HG03196 (cell line): Measurements from ENCODE around the gene PLCD1.
"Not testable (repeated sequence)": the region's sequence is repeated elsewhere in the genome, so short reads cannot be mapped to it uniquely, and the experiment has no call there.

ENCODE experiments used
- ATAC-seq: cut with Tn5 transposase; IDR thresholded peaks from one replicate; pipeline ENCODE4 v1.9.1; 2021; ENCODE audit not compliant: unreplicated experiment

PLCD1 gene

DNA sequence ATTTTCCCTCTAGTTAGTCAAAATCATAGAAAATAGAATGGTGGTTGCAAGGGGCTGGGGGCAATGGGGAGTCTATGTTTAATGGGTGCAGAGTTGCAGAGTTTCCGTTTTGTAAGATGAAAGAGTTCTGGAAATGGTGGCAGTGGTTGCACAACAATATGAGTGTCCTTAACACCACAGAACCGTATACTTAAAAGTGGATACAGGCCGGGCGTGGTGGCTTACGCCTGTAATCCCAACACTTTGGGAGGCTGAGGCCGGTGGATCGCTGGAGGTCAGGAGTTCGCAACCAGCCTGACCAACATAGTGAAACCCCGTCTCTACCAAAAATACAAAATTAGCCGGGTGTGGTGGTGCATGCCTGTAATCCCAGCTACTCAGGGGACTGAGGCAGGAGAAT, 41.1 kb downstream of the PLCD1 start:
- not testable (repeated sequence) for ATAC-seq

DNA sequence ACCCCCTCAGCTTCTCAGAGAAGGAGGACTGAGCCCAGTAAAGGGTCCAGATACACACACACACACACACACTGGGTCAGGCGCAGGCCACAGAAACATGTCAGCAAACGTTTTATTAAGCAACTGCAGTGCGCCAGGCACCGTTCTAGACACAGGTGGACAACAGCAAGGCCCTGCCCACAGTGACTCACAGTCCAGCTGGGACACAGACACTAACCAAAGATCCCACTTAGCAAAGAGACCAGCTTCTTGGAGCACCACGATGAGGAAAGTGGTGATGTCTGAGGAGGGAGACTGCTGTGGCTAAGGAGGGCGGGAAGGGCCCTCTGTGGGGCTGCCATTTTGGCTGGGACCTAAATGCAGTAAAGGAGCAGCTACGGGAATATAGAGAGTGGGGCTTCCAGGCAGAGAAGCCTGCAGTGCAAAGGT, 41.7 kb downstream of the PLCD1 start:
- ATAC-seq = no peak

DNA sequence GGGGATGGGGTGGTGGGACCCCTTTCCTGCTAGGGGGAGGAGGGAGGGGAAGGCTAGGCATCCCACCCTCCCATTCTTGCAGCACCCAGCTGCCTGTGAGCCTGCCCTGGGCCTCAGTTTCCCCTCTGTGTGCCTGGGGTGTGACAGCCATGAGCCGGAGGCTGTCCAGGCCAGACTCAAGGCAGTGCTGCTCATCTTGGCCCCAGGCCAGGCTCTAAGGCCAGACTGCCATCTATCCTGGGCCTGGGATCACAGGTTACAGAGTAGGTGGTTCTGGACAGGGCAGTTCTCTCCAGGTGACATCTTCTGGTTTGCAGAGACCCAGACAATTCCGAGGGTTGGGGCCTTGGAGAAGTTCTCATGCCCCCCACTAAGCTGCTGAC, 42.1 kb downstream of the PLCD1 start:
- ATAC-seq = no peak

DNA sequence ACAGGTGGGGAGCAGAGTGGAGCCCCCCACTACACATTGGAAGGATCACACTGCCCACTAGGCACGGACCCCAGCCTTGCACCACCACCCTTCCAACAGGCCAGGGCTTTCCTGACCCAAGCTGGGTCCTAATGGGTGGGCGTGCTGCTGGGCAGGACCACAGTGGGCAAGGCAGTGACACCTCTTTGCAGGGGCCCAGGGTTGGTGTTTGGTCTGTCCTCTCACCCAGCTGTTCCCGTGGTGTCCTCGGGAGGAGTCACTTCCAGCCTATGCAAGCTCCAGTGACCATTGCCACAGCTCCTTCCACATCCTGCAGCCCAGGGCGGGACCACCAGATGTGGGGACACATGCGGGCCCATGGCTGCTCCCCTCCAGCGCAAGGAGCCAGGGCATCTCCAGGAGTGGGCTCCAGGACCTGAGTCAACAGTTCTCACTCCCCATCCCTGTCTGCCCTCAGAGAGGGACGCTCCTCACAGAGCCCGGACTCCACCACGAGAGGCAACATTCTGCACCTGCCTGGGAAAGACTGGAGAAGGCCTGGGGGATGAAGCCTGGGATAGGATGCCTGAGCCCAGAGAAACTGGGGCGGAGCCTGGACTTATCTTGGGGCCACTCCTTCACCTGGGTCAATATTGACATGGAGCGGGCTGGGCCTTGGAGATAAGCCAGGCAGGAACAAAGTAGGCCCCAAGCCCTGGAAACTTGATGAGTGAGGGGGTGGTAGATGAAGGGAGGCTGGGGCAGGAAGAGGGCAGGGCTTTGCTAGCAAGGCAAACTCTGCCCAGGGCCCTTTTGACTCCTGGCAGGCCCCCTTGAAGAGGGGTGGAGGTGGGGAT, 42.7 kb downstream of the PLCD1 start:
- ATAC-seq = no peak

DNA sequence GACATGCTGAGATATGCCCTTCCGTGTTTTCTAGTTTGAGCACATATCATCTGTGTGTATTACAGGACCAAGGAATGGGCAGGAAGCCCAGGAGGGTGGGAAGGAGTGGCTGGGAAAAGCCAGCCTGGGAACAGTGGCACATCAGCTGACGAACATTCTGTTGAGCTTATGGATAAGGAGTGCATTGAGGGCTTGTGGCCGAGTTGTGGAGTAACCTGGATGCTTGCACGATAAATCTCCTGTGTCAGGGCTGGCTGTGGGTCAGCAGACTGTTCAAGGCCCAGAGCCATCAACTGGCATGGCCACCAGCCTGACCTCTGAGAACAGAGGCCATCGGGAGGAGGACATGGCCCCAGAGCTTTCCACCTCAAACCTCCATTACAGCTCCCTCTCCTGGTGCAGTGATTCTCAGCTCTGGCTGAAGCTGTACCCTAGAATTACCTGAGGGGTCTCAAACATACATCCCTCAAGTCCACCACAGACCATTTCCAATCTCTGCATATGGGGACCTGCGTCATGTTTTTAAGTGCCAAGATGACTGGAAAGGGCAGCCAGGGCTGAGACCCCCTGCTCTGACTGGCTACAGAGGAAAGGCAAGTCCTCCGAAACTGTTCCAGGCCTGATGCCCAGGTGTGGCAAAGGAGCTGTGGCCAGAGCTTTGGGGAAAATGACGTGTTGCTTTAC, 43.7 kb downstream of the PLCD1 start:
- ATAC-seq = no peak

DNA sequence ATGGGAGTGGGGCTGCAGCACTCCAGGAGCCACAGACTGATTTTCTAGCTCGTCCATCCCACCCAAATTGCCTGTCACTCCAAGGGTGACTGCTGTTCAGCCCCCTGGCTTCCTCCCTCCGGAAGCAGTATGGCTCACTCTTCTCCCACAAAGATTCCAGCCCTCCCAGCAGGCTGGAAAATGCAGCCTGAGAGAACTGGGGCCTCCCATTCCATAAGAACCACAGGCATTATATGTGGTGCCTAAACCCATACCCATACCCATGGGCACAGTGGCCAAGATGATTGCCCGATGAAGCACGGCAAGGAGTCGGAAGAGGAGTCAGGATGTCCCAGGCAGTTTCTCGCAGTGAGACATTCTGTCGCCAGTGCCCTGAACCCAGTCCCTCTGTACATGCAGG, 44.8 kb downstream of the PLCD1 start:
- ATAC-seq = no peak

DNA sequence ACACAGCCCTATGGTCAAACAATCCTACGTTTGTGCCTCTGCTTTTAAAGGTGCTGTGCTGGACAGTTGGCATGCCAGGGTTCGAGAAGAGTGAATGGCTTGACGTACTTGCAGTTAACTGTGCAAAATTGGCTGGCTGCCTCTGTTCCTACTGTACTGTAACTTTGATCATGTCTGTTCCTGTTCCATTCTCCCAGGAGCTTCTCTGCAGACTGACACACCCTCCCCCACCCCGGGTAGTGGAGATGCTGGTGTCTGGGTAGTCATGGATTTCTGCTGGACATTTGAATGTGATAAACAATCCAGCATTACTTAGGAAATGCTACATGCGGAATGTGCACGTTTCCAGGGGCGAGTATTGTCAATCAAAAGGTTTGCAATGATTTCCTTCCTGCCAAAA, 45.4 kb downstream of the PLCD1 start:
- no peak for ATAC-seq

DNA sequence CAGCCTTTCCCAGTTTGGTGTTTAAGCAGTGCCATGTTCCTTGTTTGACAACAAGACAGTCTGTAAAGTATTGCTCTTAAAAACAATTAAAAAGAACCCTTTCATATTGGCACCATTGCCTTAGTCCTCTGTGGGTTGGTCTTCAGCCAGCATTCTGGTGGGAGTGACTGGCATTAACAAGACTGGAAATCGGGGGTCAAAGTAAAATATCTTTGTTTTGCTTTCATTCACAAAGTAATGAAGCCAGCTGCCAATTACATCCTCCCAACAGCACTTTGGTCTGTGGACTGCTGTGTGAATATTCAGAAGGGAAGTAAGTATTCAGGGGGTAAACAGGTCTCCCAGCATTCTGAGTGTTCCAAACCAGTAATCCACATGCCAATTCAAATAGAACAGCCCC, 47.1 kb downstream of the PLCD1 start:
- ATAC-seq = no peak

DNA sequence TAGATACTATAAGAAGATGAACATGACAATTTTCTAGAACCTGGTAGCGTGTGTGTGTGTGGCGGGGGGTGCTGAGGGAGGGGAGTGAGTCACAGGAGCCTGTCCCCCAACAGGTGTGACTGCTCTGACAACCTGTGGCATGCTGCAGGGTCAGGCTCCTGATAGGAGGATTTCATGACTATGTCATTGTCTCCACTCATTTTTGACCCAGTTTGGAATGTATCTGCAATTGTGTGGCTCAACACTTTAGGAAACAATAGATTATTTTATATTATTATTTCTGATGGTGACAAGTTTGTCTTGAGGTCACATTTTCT, 48.1 kb downstream of the PLCD1 start:
- no peak for ATAC-seq

DNA sequence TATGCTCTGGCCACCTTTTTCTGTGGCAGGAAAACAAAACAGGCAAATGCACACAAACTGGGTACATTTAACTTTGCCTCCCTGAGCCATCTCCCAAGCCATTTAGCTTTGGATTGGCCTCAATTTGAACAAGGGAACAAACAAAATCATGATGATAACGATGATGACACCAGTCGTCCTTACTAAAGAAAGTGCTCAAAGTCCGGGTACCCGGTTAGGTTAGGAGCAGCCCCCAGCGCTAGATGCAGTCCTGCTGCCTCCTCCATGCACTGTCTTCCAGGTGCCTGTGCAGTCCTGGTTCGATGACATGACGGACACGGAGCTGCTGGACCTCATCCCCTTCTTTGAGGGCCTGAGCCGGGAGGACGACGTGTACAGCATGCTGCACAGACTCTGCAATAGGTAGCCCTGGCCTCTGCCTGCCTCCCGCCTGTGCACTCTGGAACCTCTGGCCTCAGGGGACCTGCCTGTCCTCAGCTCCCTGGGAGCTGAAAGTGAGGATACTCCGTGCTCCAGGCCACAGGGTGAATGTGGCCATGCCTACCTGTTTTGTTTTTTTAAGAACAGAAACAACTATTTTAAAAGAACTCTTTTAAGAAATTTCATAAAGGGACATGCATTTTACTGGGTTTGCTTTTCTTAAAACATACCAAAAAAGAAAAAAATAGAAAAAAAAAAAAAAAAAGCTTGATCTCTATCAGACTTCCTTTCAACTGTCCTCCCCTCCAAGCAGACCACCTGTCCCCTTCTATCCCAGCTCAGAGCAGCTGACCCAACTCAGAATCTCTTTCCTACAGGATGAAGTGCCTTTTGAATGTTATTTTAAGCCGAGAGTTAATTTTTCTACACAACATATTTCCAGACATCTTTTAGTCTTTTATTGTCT, 48.7 kb downstream of the PLCD1 start:
- ATAC-seq = no peak

DNA sequence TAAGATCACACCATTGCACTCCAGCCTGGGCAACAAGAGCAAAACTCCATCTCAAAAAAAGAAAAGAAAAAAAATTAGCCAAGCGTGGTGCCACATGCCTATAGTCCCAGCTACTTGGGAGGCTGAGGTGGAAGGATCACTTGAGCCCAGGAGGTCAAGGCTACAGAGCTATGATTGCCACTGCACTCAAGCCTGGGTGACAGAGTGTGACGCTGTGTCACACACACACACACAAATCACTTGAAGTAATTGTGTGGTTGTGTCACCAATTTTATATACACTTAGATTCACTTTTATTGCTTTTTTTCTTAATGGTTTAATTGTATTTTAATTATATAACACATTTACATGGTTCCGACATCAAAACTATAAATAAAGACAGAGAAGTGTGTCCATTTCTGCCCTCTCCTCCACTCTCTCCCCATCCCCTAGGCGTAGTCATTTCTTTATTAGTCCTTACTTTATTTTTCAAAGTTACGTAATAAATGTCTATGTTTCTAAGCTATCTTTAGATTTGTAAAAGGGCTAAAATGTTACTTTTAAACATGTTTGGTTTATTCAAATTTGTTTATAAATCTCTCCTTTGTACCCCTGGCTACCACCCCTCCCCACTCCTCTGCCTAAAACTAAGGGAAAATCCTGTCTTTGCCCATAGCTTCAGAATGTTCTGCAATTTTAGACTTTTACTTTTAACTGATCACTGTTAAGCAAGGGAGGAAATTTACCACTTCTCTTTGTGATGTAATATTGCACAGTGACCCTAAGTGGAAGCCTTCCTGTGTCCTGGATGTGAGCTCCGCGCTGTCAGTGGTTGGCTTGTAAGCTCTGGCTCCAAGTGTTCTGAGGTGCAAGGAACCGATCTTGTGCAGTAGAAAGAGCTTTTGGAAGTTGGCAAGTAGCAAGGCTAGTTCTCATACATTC, 49.6 kb downstream of the PLCD1 start:
- no peak for ATAC-seq

DNA sequence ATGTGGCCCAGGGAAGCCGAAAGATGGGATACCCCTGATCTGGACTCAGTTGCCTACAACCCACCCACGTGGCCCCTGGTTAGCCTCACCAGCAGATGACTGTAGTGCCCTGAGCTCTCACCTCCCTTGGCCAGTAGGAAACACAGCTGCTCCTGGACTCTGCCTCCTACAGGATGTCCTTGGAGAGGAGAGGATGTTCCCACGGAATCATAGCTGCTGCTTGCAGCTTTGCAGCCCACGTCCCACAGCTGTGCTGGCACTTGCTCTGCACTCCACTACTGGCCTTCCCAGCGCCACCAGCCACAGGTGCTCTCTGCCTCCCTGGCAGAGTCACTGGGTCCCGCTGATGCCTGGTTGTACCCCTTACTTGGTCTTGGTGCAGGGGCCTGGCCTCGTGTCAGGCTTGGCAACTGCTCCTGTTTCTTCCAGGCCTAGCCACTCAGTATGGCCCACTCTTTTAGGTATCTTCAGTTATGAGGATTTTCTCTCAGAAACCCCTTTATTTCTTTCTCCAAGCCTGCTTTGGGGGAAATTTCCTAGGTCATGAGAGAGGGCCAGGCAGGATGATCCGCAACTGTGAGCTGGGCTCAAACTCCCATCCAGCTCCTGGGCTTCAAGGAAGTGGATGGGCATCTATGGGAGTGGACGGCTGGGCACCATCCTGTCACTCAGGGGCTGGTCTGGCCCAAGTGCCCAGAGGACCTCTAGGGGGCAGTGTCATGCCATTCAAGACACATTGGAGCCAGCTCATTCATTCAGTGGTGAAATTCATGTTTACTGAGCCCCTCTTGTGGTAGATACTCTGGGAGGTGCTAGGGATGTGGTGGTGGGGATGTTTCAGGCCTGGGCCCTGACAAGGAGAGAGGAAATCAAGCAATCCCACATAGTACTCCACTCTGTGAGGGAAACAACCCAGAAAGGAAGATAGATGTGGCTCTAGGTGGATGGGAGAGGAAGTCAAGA, 55.0 kb downstream of the PLCD1 start:
- ATAC-seq = peak; percentile 96

DNA sequence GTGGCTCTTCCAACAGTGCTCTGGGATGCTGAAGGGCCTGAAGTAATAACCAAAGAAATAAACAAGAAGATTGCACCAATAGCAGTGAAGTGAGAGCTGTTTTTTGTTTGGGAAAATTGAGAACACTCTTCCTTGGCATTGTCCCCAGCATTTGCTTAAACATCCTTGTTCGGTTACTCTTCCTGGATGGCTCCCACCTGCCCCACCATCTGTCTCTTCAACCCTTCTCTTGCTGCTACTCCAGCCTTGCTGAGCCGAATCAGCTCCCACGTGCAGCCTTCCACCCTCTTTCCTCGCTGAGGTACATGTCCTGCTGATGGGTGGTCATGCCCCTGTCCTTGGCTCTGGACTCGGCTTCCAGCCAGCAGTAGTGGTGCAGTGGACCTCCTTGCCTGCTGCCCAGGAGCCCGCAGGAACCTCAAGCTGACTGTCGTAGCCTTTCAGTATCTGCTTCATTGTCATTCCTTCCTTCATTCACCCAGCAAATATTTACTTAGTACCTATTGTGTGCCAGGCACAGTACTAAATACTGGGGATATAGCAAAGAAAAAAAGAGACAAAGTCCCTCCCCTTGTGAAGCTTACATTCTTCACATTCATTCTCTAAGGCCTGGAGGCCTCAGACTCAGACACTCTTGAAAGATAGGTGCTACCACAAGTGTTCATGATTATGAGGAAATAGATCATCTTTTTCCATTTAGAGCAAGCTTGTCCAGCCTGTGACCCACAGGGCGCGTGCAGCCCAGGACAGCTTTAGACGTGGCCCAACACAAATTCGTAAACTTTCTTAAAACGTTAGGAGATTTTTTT, 56.0 kb downstream of the PLCD1 start:
- no peak for ATAC-seq

DNA sequence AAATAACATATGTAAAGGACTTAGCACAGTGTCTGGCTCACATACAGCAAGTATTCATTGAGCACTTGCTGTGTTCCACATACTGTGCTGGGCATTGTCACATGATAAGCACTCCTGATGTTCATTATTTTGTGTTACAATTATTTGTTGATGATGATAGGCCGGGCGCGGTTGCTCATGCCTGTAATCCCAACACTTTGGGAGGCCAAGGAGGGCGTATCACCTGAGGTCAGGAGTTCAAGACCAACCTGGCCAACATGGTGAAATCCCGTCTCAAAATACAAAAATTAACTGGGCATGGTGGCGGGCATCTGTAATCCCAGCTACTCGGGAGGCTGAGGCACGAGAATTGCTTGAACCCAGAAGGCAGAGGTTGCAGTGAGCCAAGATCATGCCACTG, 57.4 kb downstream of the PLCD1 start:
- ATAC-seq = not testable (repeated sequence)

DNA sequence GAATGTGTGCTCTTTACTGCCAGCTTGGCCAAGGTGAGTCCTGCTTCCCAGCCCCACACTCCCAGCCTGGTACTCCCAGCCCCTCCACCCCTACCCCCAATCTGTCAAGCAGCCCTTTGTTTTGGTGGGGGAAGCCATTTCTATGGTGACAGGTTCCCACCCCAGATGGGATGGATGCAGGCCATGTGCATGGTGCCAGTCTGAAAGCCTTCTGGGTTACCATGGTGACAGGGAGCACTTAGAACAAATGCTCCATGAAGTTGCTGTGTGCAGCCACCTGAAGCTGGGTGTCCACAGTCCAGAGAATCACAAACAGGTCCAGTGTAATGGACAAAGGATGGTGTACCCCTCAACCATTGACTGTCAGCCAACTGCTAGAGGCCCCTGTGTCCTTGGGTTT, 58.0 kb downstream of the PLCD1 start:
- ATAC-seq = no peak

DNA sequence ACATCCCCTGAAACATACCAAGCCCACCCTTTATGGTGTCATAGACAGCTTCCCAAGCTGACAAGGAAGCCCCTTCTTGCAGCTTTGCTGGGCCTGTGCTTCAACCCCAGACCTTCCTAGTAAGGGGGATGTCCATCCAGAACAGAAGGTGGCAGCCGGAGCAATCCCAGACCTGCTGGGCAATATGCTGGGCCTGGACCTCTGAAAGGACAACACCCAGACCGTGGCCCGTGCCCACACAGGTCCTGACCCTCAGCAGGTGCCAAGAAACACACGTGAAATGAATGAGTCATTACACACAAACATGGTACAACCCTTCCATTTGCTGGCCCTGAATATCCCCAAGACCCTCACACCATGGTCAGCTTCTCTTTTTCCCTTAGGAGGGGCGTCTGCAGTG, 58.6 kb downstream of the PLCD1 start:
- ATAC-seq = no peak

DNA sequence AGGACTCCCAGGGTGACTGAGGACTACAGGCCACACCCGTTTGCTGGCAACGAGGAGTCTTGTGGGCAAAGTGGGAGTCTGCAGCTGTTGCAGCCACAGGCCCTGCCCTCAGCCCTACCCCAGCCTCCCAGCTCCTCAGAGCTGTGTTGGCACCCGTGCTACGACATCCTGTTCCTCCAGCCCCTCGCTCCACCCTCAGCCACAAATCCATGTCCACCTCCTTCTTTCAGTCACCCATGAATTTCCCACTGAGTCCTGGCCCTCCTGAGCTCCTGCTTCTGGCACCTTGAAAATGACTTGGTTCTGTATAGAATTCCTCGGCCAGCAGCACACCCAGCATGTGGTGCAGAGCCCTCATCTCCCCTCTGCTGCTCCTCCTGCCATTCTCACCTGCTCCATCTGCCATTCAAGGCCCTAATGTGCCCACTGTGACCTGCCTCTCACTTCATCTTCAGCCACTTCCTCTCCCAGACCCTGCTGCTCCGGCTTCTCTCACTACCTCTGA, 59.8 kb downstream of the PLCD1 start:
- no peak for ATAC-seq

DNA sequence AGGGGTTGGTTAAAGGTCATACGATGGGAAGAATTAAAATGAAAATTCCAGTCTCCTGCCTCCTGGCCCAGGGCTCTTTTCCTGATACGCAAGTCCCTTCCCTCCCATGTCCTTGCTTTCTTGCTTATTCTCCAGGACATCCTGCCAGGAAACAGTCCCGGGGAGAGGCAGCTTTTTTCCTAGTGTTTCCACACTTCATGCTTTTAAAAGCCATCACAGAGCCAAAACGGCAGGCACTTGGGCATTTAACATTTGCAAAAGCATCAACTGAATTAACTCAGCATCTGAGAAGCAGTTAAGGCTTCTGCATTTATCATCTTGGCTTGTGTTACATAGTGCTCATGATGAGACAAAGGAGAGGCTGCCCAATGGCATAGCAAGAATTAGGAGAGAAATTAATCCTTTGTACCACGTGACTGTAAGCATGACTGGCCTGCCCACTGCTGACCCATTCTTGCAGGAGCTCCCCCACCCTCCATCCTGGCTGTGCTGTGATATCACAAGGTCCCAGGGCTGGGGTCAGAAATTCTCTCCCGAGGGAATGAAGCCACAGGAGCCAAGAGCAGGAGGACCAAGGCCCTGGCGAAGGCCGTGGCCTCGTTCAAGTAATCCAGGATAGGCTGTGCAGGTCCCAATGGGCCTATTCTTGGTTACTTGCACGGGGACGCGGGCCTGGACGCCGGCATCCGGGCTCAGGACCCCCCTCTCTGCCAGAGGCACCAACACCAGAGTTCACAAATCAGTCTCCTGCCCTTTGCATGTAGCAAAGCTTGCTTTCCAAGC, 60.4 kb downstream of the PLCD1 start:
- ATAC-seq = no peak
